Endothelial cell of umbilical vein (primary cell): ENCODE measurements around the gene DYNC1LI2. TPM values are rescaled to one million over a fixed set of nuclear protein-coding genes. Genes with fewer than 3 reads are reported as not detected.
A peak's percentile ranks its signal among the peaks of the same experiment; 100 is the strongest.

Experiments used
- BruUV-seq: library from RNA; stranded (reverse); fragments of 400-500 nt; replicated peaks from 2 replicates; lab custom pipeline; 2021; lab: Mats Ljungman, UMichigan
- CTCF ChIA-PET: fragments of 300-600, 350-600 bp; sonication (Branson Sonifier 250); formaldehyde crosslinking; loops from one replicate; lab custom pipeline; 2021; ENCODE audit warnings: antibody characterized with exemption, inconsistent platforms; lab: Charles Lee
- POLR2A ChIA-PET: fragments of 300-600, 350-600 bp; sonication (Branson Sonifier 250); formaldehyde crosslinking; loops from one replicate; lab custom pipeline; 2021; ENCODE audit warnings: antibody characterized with exemption, inconsistent platforms; lab: Charles Lee
- DNase-seq: peaks from one replicate; pipeline ENCODE4 v3.0.0-alpha.2; 2011; ENCODE audit warnings: low read depth, low spot score
- FAIRE-seq: peaks from 2 replicates; lab custom pipeline; 2011; peaks lifted over from hg19 to GRCh38; lab: Jason Lieb, UNC
- H2AFZ ChIP-seq: 2 replicates; pipeline ENCODE4 v1.6.0; 2012; ENCODE audit warnings: low read depth, low read length, control low read depth, inconsistent platforms
- H3K27ac ChIP-seq: 2 replicates; pipeline ENCODE4 v1.5.1; 2011; ENCODE audit warnings: low read depth, mild to moderate bottlenecking, control low read depth, low read length, moderate library complexity; ENCODE audit not compliant: insufficient read depth
- H3K27me3 ChIP-seq, 2 experiments: 2 replicates each; pipeline versions ENCODE4 v1.6.0 to v1.6.1; 2011; ENCODE audit warnings: low read length in 2 of 2, mixed read lengths in 1 of 2; ENCODE audit not compliant: control insufficient read depth in 2 of 2, insufficient read depth in 2 of 2
- H3K36me3 ChIP-seq, 2 experiments: 2 replicates in 1 of 2; 3 replicates in 1 of 2; pipeline ENCODE4 v1.5.1; 2011; ENCODE audit warnings: low read length in 2 of 2, mild to moderate bottlenecking in 1 of 2, moderate library complexity in 1 of 2; ENCODE audit not compliant: control insufficient read depth in 2 of 2, insufficient read depth in 2 of 2; ENCODE audit errors: extremely low read depth in 1 of 2
- H3K4me1 ChIP-seq: 3 replicates; pipeline ENCODE4 v1.5.1; 2011; ENCODE audit warnings: mild to moderate bottlenecking, low read length; ENCODE audit not compliant: control insufficient read depth, insufficient read depth; ENCODE audit errors: extremely low read depth
- H3K4me2 ChIP-seq: 2 replicates; pipeline ENCODE4 v1.6.1; 2011; ENCODE audit warnings: low read length, control low read depth, mixed read lengths; ENCODE audit not compliant: insufficient read depth
- H3K4me3 ChIP-seq, 3 experiments: fragments of 200-600 bp in 1 of 3; sonication (generic), shearing (Covaris generic) in 1 of 3; replicated peaks in 1 of 3; 2 replicates each; pipeline ENCODE4 v1.5.1; 2011 to 2016; ENCODE audit warnings: control low read depth in 3 of 3, low read length in 3 of 3, mild to moderate bottlenecking in 2 of 3, inconsistent platforms in 1 of 3, low read depth in 1 of 3, moderate library complexity in 1 of 3; ENCODE audit not compliant: insufficient read depth in 1 of 3
- H3K79me2 ChIP-seq: 2 replicates; pipeline ENCODE4 v1.6.0; 2012; ENCODE audit warnings: low read length, inconsistent platforms; ENCODE audit not compliant: control insufficient read depth, insufficient read depth
- H3K9ac ChIP-seq: replicated peaks from 2 replicates; pipeline ENCODE3; 2011; ENCODE audit warnings: low read length, control low read depth; ENCODE audit not compliant: insufficient read depth; ENCODE audit errors: extremely low read depth
- H3K9me1 ChIP-seq: replicated peaks from 3 replicates; pipeline ENCODE4 v1.6.0; 2011; ENCODE audit warnings: mild to moderate bottlenecking, low read length; ENCODE audit not compliant: control insufficient read depth, insufficient read depth; ENCODE audit errors: extremely low read depth
- H3K9me3 ChIP-seq: replicated peaks from 2 replicates; pipeline ENCODE4 v1.5.1; 2012; ENCODE audit warnings: low read length, inconsistent platforms; ENCODE audit not compliant: control insufficient read depth, insufficient read depth
- H4K20me1 ChIP-seq: replicated peaks from 2 replicates; pipeline ENCODE3; 2011; ENCODE audit warnings: mild to moderate bottlenecking, low read length; ENCODE audit not compliant: control insufficient read depth, insufficient read depth; ENCODE audit errors: extremely low read depth
- CTCF ChIP-seq, 2 donors: IDR thresholded peaks; 1 replicate in 1 of 2; 2 replicates in 1 of 2; pipeline ENCODE4 v1.5.1; 2011; ENCODE audit warnings: low read length in 2 of 2, mild to moderate bottlenecking in 2 of 2, moderate library complexity in 2 of 2, control low read depth in 1 of 2, inconsistent platforms in 1 of 2, low read depth in 1 of 2; ENCODE audit not compliant: insufficient read depth in 1 of 2; ENCODE audit errors: extremely low read depth in 1 of 2
- EZH2 ChIP-seq: IDR thresholded peaks from 2 replicates; pipeline ENCODE4 v1.6.1; 2012; ENCODE audit warnings: borderline replicate concordance, low read depth, mild to moderate bottlenecking, moderate library complexity, low read length, inconsistent platforms; ENCODE audit not compliant: severe bottlenecking
- FOS ChIP-seq: IDR thresholded peaks from 2 replicates; pipeline ENCODE4 v1.6.1; 2011; ENCODE audit warnings: mild to moderate bottlenecking, low read length, moderate library complexity, borderline replicate concordance; ENCODE audit not compliant: insufficient read depth
- GATA2 ChIP-seq: IDR thresholded peaks from 2 replicates; pipeline ENCODE4 v1.7.0; 2011; ENCODE audit warnings: low read depth, mild to moderate bottlenecking, moderate library complexity, mixed read lengths, low read length; ENCODE audit not compliant: insufficient read length, insufficient read depth
- JUN ChIP-seq: IDR thresholded peaks from 2 replicates; pipeline ENCODE4 v1.6.1; 2011; ENCODE audit warnings: borderline replicate concordance, low read depth; ENCODE audit not compliant: insufficient read length, insufficient read depth
- MYC ChIP-seq: IDR thresholded peaks from one replicate; pipeline ENCODE4 v1.6.1; 2011; ENCODE audit warnings: mild to moderate bottlenecking, low read depth, low read length
- POLR2A ChIP-seq: IDR thresholded peaks from 2 replicates; pipeline ENCODE4 v1.6.1; 2012; ENCODE audit warnings: low read depth, mild to moderate bottlenecking, control low read depth, low read length
- POLR2AphosphoS5 ChIP-seq: IDR thresholded peaks from 2 replicates; pipeline ENCODE4 v1.6.1; 2012; ENCODE audit warnings: low read depth, mild to moderate bottlenecking, control low read depth, low read length, moderate library complexity; ENCODE audit not compliant: insufficient read depth
- dilution Hi-C: fragments of 300-500 bp; cut with MboI; formaldehyde crosslinking; loops from one replicate; pipeline ENCODE4 v1.15.0; 2019; ENCODE audit warnings: low sequenced_read_pairs; ENCODE audit not compliant: extremely low pct_ligation_motif_present
- intact Hi-C: fragments of 100-400 bp; cut with micrococcal nuclease; formaldehyde crosslinking; loops from one replicate; pipeline ENCODE4 v1.10.0; 2022
- polyA plus RNA-seq, 4 experiments: library from polyadenylated mRNA; depleted of rRNA in 3 of 4; stranded (reverse) in 3 of 4; unstranded in 1 of 4; fragments of >200 nt; gene quantifications; 2 replicates each; pipeline versions ENCODE4 v1.2.1 to v1.2.3, GENCODE V29; 2011 to 2012; ENCODE audit warnings: missing spikeins in 1 of 4
- total RNA-seq: library from RNA; stranded (reverse); gene quantifications from 2 replicates; pipeline ENCODE4 v1.2.3, GENCODE V29; 2021
- TF ChIP-seq, protein P1 (sequence below): IDR thresholded peaks from 2 replicates; pipeline ENCODE4 v1.6.1; 2011; ENCODE audit not compliant: insufficient read depth, insufficient read length

Gene DYNC1LI2
- total and polyA plus RNA-seq, 2 donors (not counting 3 experiments of a cell fraction or from before 2014, with no cell fraction given), result 110 to 159 TPM

DNA sequence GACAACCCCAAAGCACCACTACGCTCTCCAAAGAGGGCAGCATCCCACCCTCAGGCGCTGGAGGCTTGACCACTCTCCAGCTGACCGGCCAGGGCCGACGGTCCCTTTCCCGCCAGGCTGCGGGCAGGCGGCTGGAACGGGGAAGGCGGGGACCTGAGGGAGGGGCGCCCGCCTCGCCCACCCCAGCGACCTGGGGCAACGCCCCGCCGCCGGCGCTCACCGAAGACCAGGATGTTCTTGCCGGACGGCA, 431 bp downstream of the DYNC1LI2 start:
- H3K4me1 ChIP-seq, result peaks cover 20% of the 10 kb centered on the region
- peaks cover 3 to 4% of the 10 kb centered on the region in 2 experiments for H3K27me3 ChIP-seq
- no peaks in the 10 kb centered on the region for H3K9me1 ChIP-seq
- H3K4me3 ChIP-seq, result peak overlapping the region; percentile 87 to 95 (median 92)
- DNase-seq (peak; percentile 46), FAIRE-seq (no peak)
- peak overlapping the region; percentile 95 for H3K27ac ChIP-seq
- BruUV-seq, result TSS peak; percentile 41
- peak overlapping the region; percentile 96 for H3K9ac ChIP-seq
- H3K9me3 ChIP-seq, result no peaks in the 10 kb centered on the region
- H2AFZ ChIP-seq, result peak overlapping the region; percentile 90
- ChIA-PET POLR2A (interaction anchor here (1.4 kb wide), 1 partner anchor 9 kb away, joined by 4 read pairs; no protein-coding TSS in a partner anchor), CTCF (interaction anchor here (0.6 to 3.4 kb wide), 16 partner anchors 9 to 143 kb away, joined by 3 to 69 read pairs (median 4); partner anchors contain the start of genes NAE1 and TERB1)
- H3K36me3 ChIP-seq, result peaks cover 10 to 18% of the 10 kb centered on the region in 2 experiments
- H4K20me1 ChIP-seq, result peaks cover 8% of the 10 kb centered on the region
- H3K4me2 ChIP-seq, result peak overlapping the region; percentile 97
- H3K79me2 ChIP-seq, result peaks cover 52% of the 10 kb centered on the region
- intact Hi-C loops, result loop anchor here (1.0 to 5.0 kb wide), 3 partner anchors 10 to 81 kb away; partner anchors contain the start of gene NAE1
- TF ChIP-seq GATA2, result no peak
- dilution Hi-C loops, result no loop called here

DNA sequence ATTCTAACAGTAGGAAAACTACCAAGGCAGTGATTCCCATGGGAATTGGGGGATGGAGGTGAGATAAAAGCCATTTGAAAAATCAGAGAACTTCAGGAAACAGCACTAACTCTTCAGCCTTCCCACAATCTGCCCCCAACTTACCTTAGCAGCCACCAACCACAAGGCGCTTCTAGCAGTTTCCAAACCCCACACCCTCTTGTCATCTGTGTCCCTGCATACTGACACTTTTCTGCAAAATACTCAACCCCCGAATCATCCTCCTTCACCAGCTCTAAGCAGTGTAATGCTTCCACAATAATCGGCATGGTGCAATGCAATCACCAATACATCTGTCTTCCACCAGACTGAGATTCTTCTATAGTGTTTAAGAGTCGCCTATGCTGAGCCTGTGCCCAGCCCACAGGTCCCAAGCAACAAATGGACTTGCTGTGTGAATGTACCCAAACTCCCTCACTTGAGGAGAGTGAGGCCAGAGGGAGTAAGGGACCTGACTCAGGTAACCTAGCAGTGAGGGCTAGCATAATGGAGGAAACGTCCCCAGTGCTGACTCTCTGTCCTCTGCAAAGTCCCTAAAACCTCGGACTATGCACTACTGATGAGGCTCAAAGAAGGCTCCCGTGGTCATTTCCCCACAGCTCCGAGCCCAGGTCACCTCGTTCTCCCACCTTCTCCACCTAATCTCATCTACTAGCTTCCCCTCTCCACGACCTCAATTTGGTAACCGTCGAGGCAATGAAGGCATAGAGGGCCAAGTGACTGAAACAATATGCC, 943 bp downstream of the DYNC1LI2 start:
- Histone ChIP-seq H3K27ac (peak overlapping the region; percentile 95), H3K9me1 (no peaks in the 10 kb centered on the region), H3K36me3 (peaks cover 10 to 18% of the 10 kb centered on the region in 2 experiments), H3K4me1 (peaks cover 20% of the 10 kb centered on the region), H3K4me2 (peak overlapping the region; percentile 97), H4K20me1 (peaks cover 8% of the 10 kb centered on the region), H2AFZ (peak overlapping the region; percentile 90), H3K27me3 (peaks cover 3% of the 10 kb centered on the region in 2 experiments), H3K9ac (peak overlapping the region; percentile 96), H3K79me2 (peaks cover 55% of the 10 kb centered on the region), H3K4me3 (peak overlapping the region; percentile 87 to 95 (median 92)), H3K9me3 (no peaks in the 10 kb centered on the region)
- DNase-seq (no peak), FAIRE-seq (no peak)
- TF ChIP-seq CTCF (IDR thresholded peaks at IDR 0.05; ENCODE audit: extremely low read depth in 1 of 2, insufficient read depth in 1 of 2, low read depth in 1 of 2, low read length in 2 of 2) (no peak), MYC (no peak), EZH2 (no peak), POLR2AphosphoS5 (no peak), JUN (no peak), POLR2A (no peak), GATA2 (no peak), FOS (no peak)
- TF ChIP-seq, protein P1, sequence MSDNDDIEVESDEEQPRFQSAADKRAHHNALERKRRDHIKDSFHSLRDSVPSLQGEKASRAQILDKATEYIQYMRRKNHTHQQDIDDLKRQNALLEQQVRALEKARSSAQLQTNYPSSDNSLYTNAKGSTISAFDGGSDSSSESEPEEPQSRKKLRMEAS, result no peak
- no TSS peak for BruUV-seq
- ChIA-PET POLR2A (interaction anchor here (1.4 kb wide), 1 partner anchor 9 kb away, joined by 4 read pairs; no protein-coding TSS in a partner anchor), CTCF (interaction anchor here (0.8 to 3.4 kb wide), 6 partner anchors 9 to 117 kb away, joined by 3 to 69 read pairs (median 8); partner anchors contain the start of gene NAE1)
- intact Hi-C loops, result loop anchor here (1.0 to 5.0 kb wide), 3 partner anchors 9 to 82 kb away; partner anchors contain the start of gene NAE1
- dilution Hi-C loops, result no loop called here
